Left renal pelvis (tissue), 4 donors: Measurements from ENCODE around the gene TMEM116. TPM values are rescaled to one million over a fixed set of nuclear protein-coding genes. Genes with fewer than 3 reads are reported as not detected.
A peak's percentile ranks its signal among the peaks of the same experiment; 100 is the strongest.
"Not testable (repeated sequence)": the region's sequence is repeated elsewhere in the genome, so short reads cannot be mapped to it uniquely, and the experiment has no call there.

Source experiments
- DNase-seq, 4 donors: peaks; one replicate each; pipeline ENCODE4 v3.0.0-alpha.2; 2013; ENCODE audit warnings: low read depth in 4 of 4, low spot score in 3 of 4
- polyA plus RNA-seq, 4 donors: library from polyadenylated mRNA; unstranded; fragments of 120-200 nt; gene quantifications; one replicate each; pipeline ENCODE4 v1.2.1, GENCODE V29; 2013; ENCODE audit not compliant: insufficient read length in 4 of 4

TMEM116 gene
- 10 to 100 TPM; 11.2 to 34.8 (median 34.1) TPM for polyA plus RNA-seq

GRCh38 chr12:112012775-112013600, at the start of gene TMEM116, which contains the start of gene ERP29:
Gene TMEM116 (minus strand): TSS chr12:112013165. CDS start chr12:112005270, 7,895 bp downstream.
Gene ERP29 (plus strand): TSS chr12:112013426. CDS start chr12:112013466, 40 bp downstream.
- peak; percentile 96 to 98 (median 97) for DNase-seq

GRCh38 chr12:112061137-112061536, 48.2 kb upstream of the TMEM116 start:
- DNase-seq = no peak

- no peak for DNase-seq
Observed at GRCh38 chr12:112049351-112049750, 36.4 kb upstream of the TMEM116 start.

DNA sequence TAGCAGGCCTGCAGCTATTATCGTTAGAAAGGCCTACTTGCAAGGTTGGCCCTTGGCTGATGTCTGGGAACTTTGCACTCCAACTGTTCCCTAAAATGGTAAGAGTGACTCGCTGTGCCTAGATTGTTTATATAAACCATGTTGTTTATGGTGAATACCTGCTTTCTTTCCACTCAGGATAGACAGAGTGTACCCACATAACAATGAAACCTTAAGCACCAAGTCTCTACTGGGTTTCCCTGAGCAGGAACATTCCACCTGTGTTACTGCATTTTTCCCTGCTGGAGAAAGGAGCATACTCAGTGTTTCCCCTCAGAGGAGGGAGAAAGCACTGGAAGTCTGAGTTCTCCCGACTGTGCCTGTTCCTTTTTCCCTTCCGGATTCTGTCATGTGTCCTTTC, 33.0 kb upstream of the TMEM116 start:
- DNase-seq = no peak

- DNase-seq = not testable (repeated sequence)
Observed at GRCh38 chr12:112036614-112037013, 23.6 kb upstream of the TMEM116 start.

GRCh38 chr12:112035219-112035785, 22.3 kb upstream of the TMEM116 start:
- no peak for DNase-seq

GRCh38 chr12:112032292-112032691, 19.3 kb upstream of the TMEM116 start:
- no peak for DNase-seq

DNA sequence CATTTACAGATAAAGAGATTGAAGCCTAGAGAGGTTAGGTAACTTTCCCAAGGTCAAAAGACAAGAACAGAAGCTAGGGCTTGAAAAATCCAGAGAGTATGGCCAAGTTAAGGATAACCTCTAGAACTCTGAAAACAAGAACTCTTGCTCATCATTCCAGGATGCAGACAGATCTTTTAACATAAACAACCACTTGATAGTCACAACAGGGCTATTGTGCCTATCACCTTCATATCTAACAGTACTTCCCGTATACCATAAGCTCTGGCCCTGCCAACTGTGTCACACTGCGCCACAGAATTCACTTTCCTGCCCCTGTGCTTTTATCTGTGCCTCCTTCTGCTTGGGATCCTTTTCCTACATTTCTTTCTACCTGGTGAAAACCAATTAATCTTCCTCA, 18.5 kb upstream of the TMEM116 start:
- no peak for DNase-seq

DNA sequence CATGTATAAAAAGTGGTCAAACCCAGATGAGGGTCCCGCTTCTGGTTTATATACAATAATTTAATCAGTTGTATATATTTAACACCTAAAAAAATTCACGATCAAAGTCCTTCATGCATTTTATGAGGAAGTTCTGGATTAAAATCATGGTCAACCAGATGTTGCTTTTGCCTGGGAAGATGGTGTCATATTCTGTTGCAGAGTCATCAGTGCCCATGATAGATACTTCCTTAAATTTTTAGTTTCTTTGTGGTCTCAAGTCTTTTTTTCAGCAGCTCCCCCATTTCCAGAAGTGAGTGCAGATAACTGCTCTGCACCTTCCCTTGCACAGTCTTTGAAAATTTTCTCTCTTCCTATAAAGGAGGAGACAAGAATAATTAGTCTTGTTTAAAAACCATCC, 16.3 kb upstream of the TMEM116 start:
- DNase-seq = no peak

- no peak for DNase-seq
Observed at GRCh38 chr12:112025808-112026375, 12.9 kb upstream of the TMEM116 start.

DNA sequence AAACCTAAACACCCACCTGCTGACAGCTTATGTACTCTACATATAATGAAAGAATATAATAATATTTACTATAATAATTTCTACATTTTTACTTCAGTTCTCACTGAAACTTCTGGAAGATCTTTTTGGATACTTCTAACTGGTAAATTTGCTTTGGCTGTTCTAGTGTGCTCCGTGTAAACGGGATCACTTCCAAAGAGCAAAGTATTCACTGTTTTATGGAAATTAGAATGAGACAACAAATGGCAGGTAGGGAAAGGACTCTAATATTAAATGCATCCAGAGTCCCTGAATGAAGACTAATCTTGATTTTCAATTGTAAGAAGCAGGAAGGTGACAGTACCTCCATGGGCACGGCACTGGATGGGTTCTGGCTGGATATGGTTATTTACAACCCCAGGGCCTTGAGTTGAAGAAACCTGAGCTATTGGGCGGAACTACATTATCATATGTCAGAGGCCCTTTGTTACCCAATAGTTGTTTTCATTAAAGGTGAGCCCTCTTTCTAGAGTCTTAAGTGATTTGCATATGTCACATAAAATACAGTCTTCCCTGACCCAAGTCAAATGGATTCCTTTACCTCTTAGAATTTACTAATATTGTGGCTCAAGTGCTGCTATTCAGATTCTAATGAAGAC, 10.9 kb upstream of the TMEM116 start:
- no peak for DNase-seq

DNA sequence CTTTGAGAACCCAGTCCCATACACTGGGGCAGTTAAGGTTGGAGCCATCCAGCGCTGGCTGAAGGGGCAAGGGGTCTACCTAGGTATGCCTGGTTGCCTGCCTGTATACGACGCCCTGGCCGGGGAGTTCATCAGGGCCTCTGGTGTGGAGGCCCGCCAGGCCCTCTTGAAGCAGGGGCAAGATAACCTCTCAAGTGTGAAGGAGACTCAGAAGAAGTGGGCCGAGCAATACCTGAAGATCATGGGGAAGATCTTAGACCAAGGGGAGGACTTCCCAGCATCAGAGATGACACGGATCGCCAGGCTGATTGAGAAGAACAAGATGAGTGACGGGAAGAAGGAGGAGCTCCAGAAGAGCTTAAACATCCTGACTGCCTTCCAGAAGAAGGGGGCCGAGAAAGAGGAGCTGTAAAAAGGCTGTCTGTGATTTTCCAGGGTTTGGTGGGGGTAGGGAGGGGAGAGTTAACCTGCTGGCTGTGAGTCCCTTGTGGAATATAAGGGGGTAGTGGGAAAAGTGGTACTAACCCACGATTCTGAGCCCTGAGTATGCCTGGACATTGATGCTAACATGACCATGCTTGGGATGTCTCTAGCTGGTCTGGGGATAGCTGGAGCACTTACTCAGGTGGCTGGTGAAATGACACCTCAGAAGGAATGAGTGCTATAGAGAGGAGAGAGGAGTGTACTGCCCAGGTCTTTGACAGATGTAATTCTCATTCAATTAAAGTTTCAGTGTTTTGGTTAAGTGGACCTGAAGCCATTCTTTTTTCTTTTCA, 9.5 kb upstream of the TMEM116 start:
- DNase-seq = no peak

DNA sequence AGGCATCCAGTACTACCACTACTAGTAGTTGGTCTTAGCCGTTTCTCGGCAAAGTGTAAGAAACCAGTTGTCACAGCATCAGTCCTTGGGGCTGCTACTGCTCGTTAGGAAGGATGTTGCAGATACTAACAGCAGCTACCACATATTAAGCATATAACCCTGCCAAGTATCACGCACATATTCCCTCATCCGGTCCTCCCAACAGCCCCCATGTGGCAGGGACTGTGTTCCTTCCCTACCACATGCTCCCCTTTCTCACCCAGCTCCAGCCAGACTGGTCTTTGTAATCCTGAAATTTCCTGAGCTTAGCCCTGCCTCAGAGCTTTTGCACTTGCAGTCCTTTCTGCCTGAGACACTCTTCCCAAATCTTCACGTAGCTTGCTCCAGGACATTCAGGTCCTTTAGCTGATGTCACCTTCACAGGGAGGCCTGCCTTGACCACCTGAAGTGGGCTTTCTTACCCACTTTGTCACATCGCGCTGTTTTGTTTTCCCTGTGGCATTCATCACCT, 8.0 kb upstream of the TMEM116 start:
- no peak for DNase-seq

- no peak for DNase-seq
Observed at GRCh38 chr12:112018571-112019237, 5.7 kb upstream of the TMEM116 start.

DNA sequence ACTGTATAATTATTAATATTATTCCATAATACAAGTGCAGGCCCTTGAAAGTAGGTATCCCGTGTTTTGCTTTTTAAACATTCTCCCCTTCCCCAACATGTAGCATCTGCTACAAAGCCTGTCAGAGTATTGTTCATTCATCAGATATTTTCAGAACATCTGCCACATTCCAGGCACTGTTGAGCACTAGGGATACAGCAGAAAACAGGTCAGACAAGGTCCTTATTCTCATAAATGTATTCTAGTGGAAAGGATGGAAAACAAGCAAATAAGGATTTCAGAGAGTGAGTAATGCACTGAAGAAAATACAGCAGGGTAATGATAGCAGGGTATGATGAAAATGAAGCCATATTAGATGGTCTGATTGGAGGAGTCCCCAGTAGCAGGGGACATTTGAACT, 4.1 kb upstream of the TMEM116 start:
- no peak for DNase-seq

DNA sequence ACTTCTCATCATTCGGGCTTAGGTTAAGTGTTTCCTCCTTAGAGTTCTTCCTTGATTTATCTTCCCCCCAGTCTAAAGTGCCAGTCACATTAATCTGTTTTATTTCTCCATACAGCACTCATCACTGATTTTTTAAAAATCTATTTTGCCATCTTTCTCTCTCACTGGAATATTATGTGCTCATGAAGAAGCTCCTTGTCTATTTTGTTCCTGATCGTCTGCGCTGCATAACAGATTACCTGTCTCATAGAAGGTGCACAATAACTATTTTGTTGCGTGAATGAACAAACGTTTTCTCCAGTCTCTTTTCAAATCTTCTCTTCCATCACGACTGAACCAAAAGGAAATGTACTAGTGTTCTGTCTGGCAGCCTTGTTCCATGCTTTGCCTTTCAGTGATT, 3.0 kb upstream of the TMEM116 start:
- DNase-seq = no peak

DNA sequence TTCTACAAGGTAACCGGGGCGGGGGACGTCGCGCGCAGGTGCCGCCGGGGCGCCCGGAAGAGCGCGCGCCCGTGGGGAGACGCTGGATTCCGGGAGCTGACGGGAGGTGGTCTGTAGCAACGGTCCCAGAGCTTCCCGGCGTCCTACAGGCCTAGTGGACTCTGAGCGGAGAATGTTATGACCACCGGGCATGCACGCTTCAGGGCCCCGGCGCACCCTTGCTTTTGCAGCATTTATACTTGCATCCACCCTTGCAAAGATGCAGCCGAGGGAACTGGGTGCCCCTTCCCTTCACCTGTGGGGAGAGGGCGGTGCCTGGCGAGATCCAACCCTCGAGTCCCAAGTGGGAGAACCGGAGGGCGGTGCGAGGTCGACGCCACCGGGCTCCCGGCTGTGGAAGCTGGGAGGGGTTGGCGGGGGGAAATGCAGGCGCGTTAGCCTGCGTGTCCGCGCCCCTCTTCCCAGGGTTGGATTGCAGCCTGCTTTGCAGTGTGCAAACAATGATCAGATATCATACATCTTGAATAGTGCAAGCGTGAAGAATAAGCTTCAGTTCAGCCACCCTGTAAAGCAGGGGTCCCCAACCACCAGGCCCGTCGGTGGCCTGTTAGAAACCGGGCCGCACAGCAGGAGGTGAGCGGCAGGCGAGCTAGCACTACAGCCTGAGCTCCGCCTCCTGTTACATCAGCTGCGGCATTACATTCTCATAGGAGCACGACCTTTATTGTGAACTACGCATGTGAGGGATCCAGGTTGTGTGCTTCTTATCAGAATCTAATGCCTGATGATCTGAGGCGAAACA, 837 bp upstream of the TMEM116 start:
- peak in 2 of 4 donors; percentile 15 to 27 for DNase-seq

GRCh38 chr12:112011685-112012084, 1.3 kb downstream of the TMEM116 start:
- DNase-seq = no peak
